Neuronal stem cell (in vitro differentiated cells): ENCODE data around the gene CACNA1C.
A peak's percentile ranks its signal among the peaks of the same experiment; 100 is the strongest.

Source experiments
- DNase-seq: peaks from one replicate; pipeline ENCODE4 v3.0.0-alpha.2; 2013; ENCODE audit warnings: low spot score
- H2AFZ ChIP-seq: one replicate; pipeline ENCODE4 v1.6.1; 2013; ENCODE audit warnings: mild to moderate bottlenecking, low read length, inconsistent platforms
- H2AK5ac ChIP-seq: 2 replicates; pipeline ENCODE4 v1.6.1; 2013; ENCODE audit warnings: low read depth, mild to moderate bottlenecking, inconsistent platforms, low read length, moderate library complexity, mixed read lengths
- H2BK120ac ChIP-seq: 2 replicates; pipeline ENCODE4 v1.6.1; 2013; ENCODE audit warnings: low read depth, mild to moderate bottlenecking, inconsistent platforms, low read length, moderate library complexity, mixed read lengths
- H2BK12ac ChIP-seq: one replicate; pipeline ENCODE4 v1.6.1; 2013; ENCODE audit warnings: low read length, inconsistent platforms
- H2BK15ac ChIP-seq: 2 replicates; pipeline ENCODE4 v1.6.1; 2013; ENCODE audit warnings: mild to moderate bottlenecking, low read length, inconsistent platforms, mixed read lengths
- H2BK5ac ChIP-seq: one replicate; pipeline ENCODE4 v1.6.1; 2013; ENCODE audit warnings: inconsistent platforms, mild to moderate bottlenecking, low read length, moderate library complexity
- H3K14ac ChIP-seq: one replicate; pipeline ENCODE4 v1.6.1; 2013; ENCODE audit warnings: low read length, inconsistent platforms
- H3K18ac ChIP-seq: 2 replicates; pipeline ENCODE4 v1.6.1; 2013; ENCODE audit warnings: low read length, inconsistent platforms
- H3K23ac ChIP-seq: 2 replicates; pipeline ENCODE4 v1.6.1; 2013; ENCODE audit warnings: low read depth, mild to moderate bottlenecking, mixed read lengths, low read length, inconsistent platforms; ENCODE audit not compliant: poor library complexity
- H3K27ac ChIP-seq: replicated peaks from 3 replicates; pipeline ENCODE4 v1.5.1; 2013; ENCODE audit warnings: low read length, inconsistent platforms
- H3K27me3 ChIP-seq, 3 experiments: 2 replicates each; pipeline ENCODE4 v1.6.1; 2013; ENCODE audit warnings: low read length in 3 of 3, mild to moderate bottlenecking in 2 of 3, inconsistent platforms in 1 of 3, low read depth in 1 of 3, mixed read lengths in 1 of 3, moderate library complexity in 1 of 3; ENCODE audit not compliant: control insufficient read depth in 3 of 3, insufficient read depth in 3 of 3
- H3K36me3 ChIP-seq, 2 donors: replicated peaks in 1 of 2; 2 replicates each; pipeline ENCODE4 v1.6.1; 2013; ENCODE audit warnings: low read length in 2 of 2; ENCODE audit not compliant: control insufficient read depth in 2 of 2, insufficient read depth in 2 of 2
- H3K4ac ChIP-seq: 2 replicates; pipeline ENCODE4 v1.6.1; 2013; ENCODE audit warnings: inconsistent platforms, mild to moderate bottlenecking, low read length, moderate library complexity
- H3K4me1 ChIP-seq, 2 donors: 1 replicate in 1 of 2; 2 replicates in 1 of 2; pipeline ENCODE4 v1.6.1; 2013; ENCODE audit warnings: low read length in 2 of 2, low read depth in 1 of 2; ENCODE audit not compliant: control insufficient read depth in 2 of 2, insufficient read depth in 1 of 2
- H3K4me2 ChIP-seq: one replicate; pipeline ENCODE4 v1.6.1; 2013; ENCODE audit warnings: mild to moderate bottlenecking, low read length, inconsistent platforms; ENCODE audit not compliant: insufficient read depth, poor library complexity, severe bottlenecking
- H3K4me3 ChIP-seq, 2 donors: 2 replicates each; pipeline ENCODE4 v1.5.1; 2013; ENCODE audit warnings: low read length in 2 of 2, mild to moderate bottlenecking in 2 of 2, inconsistent platforms in 1 of 2, moderate library complexity in 1 of 2
- H3K79me1 ChIP-seq: one replicate; pipeline ENCODE4 v1.6.1; 2013; ENCODE audit warnings: low read depth, mild to moderate bottlenecking, inconsistent platforms, low read length, moderate library complexity
- H3K9ac ChIP-seq: one replicate; pipeline ENCODE4 v1.6.1; 2013; ENCODE audit warnings: mild to moderate bottlenecking, low read depth, low read length, inconsistent platforms; ENCODE audit not compliant: poor library complexity
- H3K9me3 ChIP-seq, 2 donors: replicated peaks in 1 of 2; 2 replicates each; pipeline versions ENCODE3 to v1.6.1; 2013; ENCODE audit warnings: low read length in 2 of 2, mild to moderate bottlenecking in 2 of 2, inconsistent platforms in 1 of 2, low read depth in 1 of 2, mixed read lengths in 1 of 2, moderate library complexity in 1 of 2; ENCODE audit not compliant: control insufficient read depth in 2 of 2, insufficient read depth in 1 of 2
- H4K8ac ChIP-seq: one replicate; pipeline ENCODE4 v1.6.1; 2013; ENCODE audit warnings: low read depth, mild to moderate bottlenecking, inconsistent platforms, low read length, moderate library complexity
- H4K91ac ChIP-seq: one replicate; pipeline ENCODE4 v1.6.1; 2013; ENCODE audit warnings: low read length, low read depth, mild to moderate bottlenecking, inconsistent platforms; ENCODE audit not compliant: poor library complexity
- WGBS, 2 donors: extraction: QIAGEN DNeasy Blood & Tissue Kit; methylation state at CpG; one replicate each; pipeline ENCODE4 v1.1.7; 2013; ENCODE audit warnings: missing lambda C conversion rate in 2 of 2, mixed read lengths in 1 of 2; ENCODE audit not compliant: insufficient read length in 2 of 2, insufficient replicate concordance in 1 of 2; ENCODE audit errors: extremely low coverage in 2 of 2; 5-methylcytosine and 5-hydroxymethylcytosine counted together

CACNA1C gene

DNA sequence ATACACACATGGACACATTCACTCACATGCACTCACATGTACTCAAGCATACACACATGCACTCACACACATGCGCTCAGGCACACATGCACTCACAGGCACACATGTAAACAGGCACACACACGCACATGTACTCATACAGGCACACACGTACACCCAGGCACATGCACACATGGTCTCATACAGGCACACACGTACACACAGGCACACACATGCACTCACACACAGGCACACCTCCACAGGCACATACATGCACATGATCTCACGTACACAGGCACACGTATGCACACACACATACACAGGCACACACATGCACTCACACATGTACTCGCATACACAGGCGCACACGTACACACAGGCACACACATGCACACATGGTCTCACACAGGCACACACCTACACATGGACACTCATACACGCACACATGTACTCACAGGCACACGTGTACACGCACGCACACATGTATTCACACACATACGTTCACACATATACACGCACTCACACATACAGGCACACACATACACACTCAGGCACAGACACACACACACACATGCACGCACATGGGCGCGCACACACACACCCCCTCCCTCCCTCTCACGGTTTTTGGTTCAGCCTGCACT, 138.9 kb downstream of the CACNA1C start:
- peaks cover 0 to 11% (median 4%) of the 10 kb centered on the region in 3 experiments for H3K27me3 ChIP-seq
- no peak overlapping the region for H2AFZ ChIP-seq
- no CpG with 5 or more reads among the region's 19 CpGs for WGBS, 2 donors
- peak overlapping the region; percentile 97 for H4K8ac ChIP-seq
- peak overlapping the region; percentile 58 for H3K23ac ChIP-seq
- peak overlapping the region; percentile 94 for H2BK12ac ChIP-seq
- H3K4me1 ChIP-seq: peaks cover 0 to 15% of the 10 kb centered on the region in 2 donors
- no peak overlapping the region for H3K27ac ChIP-seq
- H3K36me3 ChIP-seq: peaks cover 0 to 6% of the 10 kb centered on the region in 2 donors
- peak overlapping the region; percentile 98 for H4K91ac ChIP-seq
- peak overlapping the region; percentile 88 for H3K9ac ChIP-seq
- DNase-seq: no peak
- H2BK120ac ChIP-seq: no peak overlapping the region
- H3K18ac ChIP-seq: peak overlapping the region; percentile 68
- H3K79me1 ChIP-seq: peaks cover 4% of the 10 kb centered on the region
- no peak overlapping the region for H3K4me2 ChIP-seq
- H2BK15ac ChIP-seq: no peak overlapping the region
- peak overlapping the region; percentile 41 for H3K4ac ChIP-seq
- peak overlapping the region; percentile 56 for H2AK5ac ChIP-seq
- peaks cover 0 to 5% of the 10 kb centered on the region in 2 donors for H3K9me3 ChIP-seq
- peak overlapping the region; percentile 85 for H3K14ac ChIP-seq
- no peak overlapping the region for H2BK5ac ChIP-seq
- H3K4me3 ChIP-seq: peak overlapping the region in 1 of 2 donors; percentile 73

DNA sequence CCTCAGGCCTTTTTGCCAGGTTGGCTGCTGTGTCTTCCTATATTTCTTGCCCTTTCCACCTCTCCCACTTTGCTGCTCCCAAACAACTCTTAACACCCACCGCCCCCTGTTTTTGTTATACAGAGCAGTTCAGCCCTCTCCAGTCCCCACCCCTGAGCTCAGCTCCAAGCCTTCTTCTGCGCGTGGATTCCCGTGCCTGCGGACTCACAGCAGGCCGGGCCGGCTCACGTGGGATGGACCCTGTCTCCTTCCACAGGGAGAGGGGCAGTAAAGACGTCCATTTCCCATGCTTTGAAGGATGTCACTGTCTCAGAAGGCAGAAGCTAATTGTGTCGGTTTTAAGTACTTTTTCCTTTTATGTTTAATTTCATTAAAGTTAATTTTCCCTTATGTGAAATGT, 139.4 kb downstream of the CACNA1C start:
- H4K8ac ChIP-seq: no peak overlapping the region
- H3K27me3 ChIP-seq: peaks cover 0 to 16% (median 4%) of the 10 kb centered on the region in 3 experiments
- no peak overlapping the region for H4K91ac ChIP-seq
- no peak overlapping the region for H2BK12ac ChIP-seq
- peaks cover 0 to 6% of the 10 kb centered on the region in 2 donors for H3K36me3 ChIP-seq
- DNase-seq: no peak
- H3K27ac ChIP-seq: no peak overlapping the region
- no peak overlapping the region for H2BK120ac ChIP-seq
- no peak overlapping the region for H3K23ac ChIP-seq
- no peak overlapping the region for H3K4me2 ChIP-seq
- H3K79me1 ChIP-seq: peaks cover 4% of the 10 kb centered on the region
- H3K4ac ChIP-seq: no peak overlapping the region
- H2BK5ac ChIP-seq: no peak overlapping the region
- peak overlapping the region; percentile 71 for H3K9ac ChIP-seq
- WGBS, 2 donors: no CpG with 5 or more reads among the region's 10 CpGs
- H2AK5ac ChIP-seq: peak overlapping the region; percentile 56
- H3K18ac ChIP-seq: no peak overlapping the region
- H2AFZ ChIP-seq: no peak overlapping the region
- H3K14ac ChIP-seq: no peak overlapping the region
- peaks cover 0 to 17% of the 10 kb centered on the region in 2 donors for H3K4me1 ChIP-seq
- no peak overlapping the region for H3K4me3 ChIP-seq
- H3K9me3 ChIP-seq: peaks cover 0 to 5% of the 10 kb centered on the region in 2 donors
- no peak overlapping the region for H2BK15ac ChIP-seq

DNA sequence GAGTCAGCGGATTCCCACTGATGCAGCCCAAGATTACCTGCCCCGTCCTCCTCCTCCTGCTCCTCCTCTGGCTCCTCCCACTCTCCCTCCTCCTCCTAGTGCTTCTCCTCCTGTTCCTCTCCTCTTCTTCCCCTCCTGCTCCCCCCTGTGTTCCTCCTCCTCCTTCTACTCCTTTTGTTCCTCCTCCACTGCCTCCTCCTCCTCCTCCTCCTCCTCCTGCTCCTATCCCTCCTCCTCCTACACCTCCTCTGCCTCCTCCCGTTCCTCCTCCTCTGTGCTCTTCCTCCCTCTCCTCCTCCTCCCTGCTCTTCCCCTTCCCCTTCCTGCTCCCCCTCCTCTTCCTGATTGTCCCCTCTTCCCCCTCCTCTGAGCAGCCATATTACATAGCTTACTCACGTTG, 141.3 kb downstream of the CACNA1C start:
- H3K27me3 ChIP-seq: peaks cover 0 to 27% (median 4%) of the 10 kb centered on the region in 3 experiments
- no peak overlapping the region for H3K18ac ChIP-seq
- H3K79me1 ChIP-seq: peaks cover 4% of the 10 kb centered on the region
- no peak overlapping the region for H3K14ac ChIP-seq
- no peak overlapping the region for H3K4ac ChIP-seq
- no peak overlapping the region for H3K9ac ChIP-seq
- peaks cover 0 to 5% of the 10 kb centered on the region in 2 donors for H3K9me3 ChIP-seq
- no peak for DNase-seq
- no peak overlapping the region for H3K23ac ChIP-seq
- peaks cover 0 to 6% of the 10 kb centered on the region in 2 donors for H3K36me3 ChIP-seq
- peaks cover 2 to 23% of the 10 kb centered on the region in 2 donors for H3K4me1 ChIP-seq
- no peak overlapping the region for H3K27ac ChIP-seq
- peak overlapping the region; percentile 1 for H2AK5ac ChIP-seq
- no peak overlapping the region for H3K4me2 ChIP-seq
- H4K91ac ChIP-seq: peak overlapping the region; percentile 5
- H4K8ac ChIP-seq: no peak overlapping the region
- no peak overlapping the region for H2BK15ac ChIP-seq
- no peak overlapping the region for H2BK12ac ChIP-seq
- peak overlapping the region; percentile 27 for H2BK5ac ChIP-seq
- H3K4me3 ChIP-seq: no peak overlapping the region
- WGBS, 2 donors: no CpG with 5 or more reads among the region's 4 CpGs
- H2AFZ ChIP-seq: no peak overlapping the region
- H2BK120ac ChIP-seq: no peak overlapping the region

GRCh38 chr12:2194571-2194970, 141.8 kb downstream of the CACNA1C start:
- Histone ChIP-seq H3K27ac (no peak overlapping the region), H3K23ac (no peak overlapping the region), H3K18ac (no peak overlapping the region), H3K14ac (no peak overlapping the region), H4K8ac (no peak overlapping the region), H2BK15ac (no peak overlapping the region), H3K79me1 (peaks cover 4% of the 10 kb centered on the region), H2BK120ac (no peak overlapping the region), H3K4me3 (no peak overlapping the region), H2BK5ac (no peak overlapping the region), H3K27me3 (peaks cover 0 to 27% (median 4%) of the 10 kb centered on the region in 3 experiments), H3K4me1 (peaks cover 2 to 24% of the 10 kb centered on the region in 2 donors), H2BK12ac (no peak overlapping the region), H2AFZ (no peak overlapping the region), H3K36me3 (peaks cover 0 to 6% of the 10 kb centered on the region in 2 donors), H3K4ac (no peak overlapping the region), H3K4me2 (no peak overlapping the region), H3K9me3 (peaks cover 0 to 5% of the 10 kb centered on the region in 2 donors), H2AK5ac (no peak overlapping the region), H4K91ac (peak overlapping the region; percentile 5), H3K9ac (no peak overlapping the region)
- no peak for DNase-seq
- no CpG with 5 or more reads among the region's 4 CpGs for WGBS, 2 donors
